ENCODE data around the gene CHIA.
"Not testable (repeated sequence)": the region's sequence is repeated elsewhere in the genome, so short reads cannot be mapped to it uniquely, and the experiment has no call there.

CHIA gene

DNA sequence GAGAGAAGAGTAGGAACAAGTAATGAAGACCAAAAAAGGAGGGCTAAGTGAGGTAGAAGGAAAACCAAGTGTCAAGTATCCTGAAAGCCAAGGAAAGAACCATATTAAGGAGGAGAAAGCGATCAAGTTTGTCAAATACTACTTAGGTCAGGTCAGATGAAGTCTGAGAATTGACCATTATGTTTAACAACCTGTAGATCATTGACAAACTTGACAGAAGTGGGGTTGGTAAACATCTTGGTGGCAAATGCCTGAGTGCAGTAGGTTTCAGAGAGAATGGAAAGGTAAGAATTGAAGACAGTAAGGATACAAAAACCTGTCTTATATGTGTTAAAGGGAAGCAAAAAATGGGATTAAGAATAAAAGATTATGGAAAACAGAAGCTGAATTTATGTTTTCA lies 3.7 kb upstream of the CHIA start:
- DNase-seq, result no peak

DNA sequence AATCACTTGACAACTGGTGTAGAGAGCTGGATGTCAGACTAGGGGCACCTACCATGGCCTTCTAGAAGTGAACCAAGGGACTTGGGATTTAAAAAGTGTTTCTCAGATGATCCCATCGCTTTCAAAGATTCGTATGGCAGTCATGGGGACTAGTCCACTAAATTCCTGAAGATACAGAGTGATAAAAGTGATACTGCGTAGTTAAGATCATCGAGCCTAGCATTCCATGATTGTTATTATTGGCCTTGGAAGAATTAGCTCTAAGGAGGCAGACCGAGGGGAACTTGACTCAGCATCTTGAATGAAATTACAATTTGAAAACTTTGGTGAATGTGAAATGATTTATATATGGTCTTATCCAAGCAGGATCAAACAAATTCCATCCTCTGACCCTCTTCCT lies 1.3 kb upstream of the CHIA start:
- no peak for DNase-seq

DNA sequence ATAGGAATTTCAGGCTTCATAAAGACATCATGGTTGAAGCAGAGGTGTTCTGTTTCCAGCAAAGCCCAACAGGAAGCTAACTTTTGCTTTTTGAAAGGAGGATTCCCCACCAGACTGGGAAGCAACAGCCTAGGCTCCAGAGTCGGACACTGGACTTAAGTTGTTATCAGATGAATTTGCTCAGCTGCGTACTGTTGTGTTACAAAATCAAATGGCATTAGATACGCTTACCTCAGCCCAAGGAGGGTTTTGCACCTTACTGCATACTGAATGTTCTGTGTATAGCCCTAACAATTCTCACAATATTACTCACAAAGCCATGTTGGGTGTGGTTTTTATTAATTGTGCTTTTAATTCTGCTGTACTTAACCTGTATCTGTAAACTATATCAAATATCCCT lies 547 bp upstream of the CHIA start:
- DNase-seq, result no peak

DNA sequence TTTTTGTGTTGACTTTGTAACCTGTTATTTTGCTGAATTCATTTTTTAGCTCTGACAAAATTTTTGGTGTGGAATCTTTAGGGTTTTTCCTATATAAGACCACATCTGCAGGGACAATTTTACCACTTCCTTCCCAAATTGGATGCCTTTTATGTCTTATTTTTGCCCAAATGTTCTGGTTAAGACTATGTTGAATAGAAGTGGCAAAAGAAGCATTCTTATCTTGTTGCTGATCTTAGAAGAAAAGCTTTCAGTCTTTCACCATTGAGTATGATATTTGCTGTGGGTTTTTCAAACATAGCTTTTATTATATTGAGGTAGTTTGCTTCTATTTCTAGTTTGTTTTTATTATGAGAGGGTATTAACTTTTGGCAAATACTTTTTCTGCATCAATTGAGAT lies 3.7 kb downstream of the CHIA start:
- no peak for DNase-seq

DNA sequence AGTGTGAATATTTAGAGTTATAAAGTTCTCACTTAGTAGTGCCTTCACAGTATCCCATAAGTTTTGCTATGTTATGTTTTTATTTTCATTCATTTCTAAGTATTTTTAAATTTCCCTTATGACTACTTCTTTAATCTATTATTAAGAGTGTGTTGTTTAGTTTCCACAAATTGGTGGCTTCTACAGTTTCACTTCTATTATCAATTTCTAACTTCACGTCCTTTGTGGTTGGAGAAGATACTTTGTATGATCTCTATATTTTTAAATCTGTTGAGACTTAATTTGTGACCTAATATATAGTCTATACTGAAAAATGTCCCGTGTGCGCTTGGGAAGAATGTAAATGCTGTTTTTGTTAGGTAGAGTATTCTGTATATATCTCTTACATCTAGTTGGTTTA lies 11.7 kb downstream of the CHIA start:
- DNase-seq, result no peak

DNA sequence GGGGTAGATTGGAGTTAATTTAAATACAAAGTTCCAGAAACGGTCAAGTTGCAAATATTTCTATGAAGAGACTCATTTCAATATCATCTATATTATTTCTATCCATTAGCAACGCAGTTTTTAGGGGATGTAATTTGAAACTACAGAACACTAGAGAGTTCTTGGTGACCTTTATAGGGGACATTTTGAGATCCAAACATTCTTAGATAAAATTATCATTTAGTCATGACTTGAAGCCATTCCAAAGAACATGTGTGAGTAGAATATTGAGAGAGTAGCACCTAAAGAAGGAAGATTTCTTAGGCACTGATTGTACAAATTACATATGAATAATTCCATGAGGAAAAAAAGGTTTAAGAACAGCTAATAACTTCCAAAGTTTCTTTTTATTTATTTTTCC lies 19.0 kb downstream of the CHIA start:
- DNase-seq, result no peak

DNA sequence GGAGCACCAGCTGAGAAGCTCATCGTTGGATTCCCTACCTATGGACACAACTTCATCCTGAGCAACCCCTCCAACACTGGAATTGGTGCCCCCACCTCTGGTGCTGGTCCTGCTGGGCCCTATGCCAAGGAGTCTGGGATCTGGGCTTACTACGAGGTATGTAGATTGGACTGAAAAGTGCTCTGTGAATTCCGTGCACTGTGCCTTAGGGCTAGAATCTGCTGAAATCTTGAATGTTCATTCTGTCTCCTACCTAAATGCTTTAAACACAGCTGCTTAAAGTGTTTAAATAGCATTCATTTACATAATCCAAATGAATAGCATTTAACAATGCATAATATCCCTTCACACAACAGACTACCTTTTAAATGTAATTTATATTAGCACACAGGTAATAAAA lies 27.9 kb downstream of the CHIA start:
- no peak for DNase-seq

DNA sequence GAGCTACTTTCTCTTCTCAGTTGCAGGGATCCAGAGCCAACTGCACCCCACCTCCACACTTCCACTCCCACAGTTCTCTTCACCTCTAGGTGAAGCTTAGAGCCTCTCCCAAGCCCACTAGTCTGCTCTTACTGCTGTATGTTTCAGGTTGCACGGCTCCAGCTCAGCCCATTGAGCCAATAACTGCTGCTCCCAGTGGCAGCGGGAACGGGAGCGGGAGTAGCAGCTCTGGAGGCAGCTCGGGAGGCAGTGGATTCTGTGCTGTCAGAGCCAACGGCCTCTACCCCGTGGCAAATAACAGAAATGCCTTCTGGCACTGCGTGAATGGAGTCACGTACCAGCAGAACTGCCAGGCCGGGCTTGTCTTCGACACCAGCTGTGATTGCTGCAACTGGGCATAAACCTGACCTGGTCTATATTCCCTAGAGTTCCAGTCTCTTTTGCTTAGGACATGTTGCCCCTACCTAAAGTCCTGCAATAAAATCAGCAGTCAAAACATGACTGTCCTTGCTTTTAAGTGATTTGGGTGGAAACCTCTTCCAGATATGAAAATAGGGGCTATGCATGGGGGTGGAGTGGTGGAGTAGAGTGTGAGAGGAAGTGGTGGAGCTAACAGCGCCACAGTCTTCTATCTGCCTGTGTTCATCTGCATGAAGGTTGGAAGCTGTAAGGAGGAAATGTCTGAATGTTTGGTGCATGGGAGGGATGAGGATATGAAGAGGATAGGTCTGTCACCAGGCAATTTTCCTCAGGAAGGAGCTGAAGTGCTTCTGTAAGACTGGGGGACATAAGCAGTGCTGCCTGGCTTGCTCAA lies 29.6 kb downstream of the CHIA start:
- no peak for DNase-seq

DNA sequence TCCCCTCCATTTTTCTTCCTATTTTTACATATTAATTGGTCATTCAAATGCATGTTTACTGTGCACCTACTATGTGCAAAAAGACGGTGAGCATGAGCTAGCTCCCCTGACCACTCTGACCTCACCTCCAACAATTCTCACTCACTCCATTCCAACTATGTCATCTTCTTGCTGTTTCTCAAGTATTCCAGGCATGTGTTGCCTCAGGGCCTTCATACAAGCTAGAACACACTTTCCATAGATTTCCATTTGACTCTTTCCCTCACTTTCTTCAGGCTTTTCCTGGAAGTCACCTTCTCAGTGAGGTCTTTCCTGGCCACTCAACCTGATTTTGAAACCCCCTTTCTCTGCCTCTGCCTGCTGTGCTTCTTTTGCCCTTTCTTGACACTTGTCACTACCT lies 32.6 kb downstream of the CHIA start:
- no peak for DNase-seq

DNA sequence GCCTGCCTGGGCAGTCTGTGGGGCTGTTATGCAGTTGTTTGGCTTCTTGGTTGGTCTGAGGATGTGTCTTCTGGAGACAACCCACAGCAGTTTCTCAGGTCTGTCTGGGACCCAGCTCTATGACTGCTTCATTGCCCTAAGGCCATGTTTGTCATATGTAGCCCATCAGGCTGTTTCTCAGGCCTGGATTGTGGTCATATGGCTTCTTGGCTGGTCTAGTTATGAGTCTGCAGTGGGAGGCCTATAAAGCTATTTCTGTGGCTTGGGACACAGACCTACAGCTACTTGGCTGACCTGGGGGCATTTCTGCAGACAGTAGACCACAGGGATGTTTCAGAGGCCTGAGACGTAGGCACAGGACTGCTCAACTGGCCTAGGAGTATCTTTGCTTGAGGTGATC lies 41.5 kb downstream of the CHIA start:
- no peak for DNase-seq

DNA sequence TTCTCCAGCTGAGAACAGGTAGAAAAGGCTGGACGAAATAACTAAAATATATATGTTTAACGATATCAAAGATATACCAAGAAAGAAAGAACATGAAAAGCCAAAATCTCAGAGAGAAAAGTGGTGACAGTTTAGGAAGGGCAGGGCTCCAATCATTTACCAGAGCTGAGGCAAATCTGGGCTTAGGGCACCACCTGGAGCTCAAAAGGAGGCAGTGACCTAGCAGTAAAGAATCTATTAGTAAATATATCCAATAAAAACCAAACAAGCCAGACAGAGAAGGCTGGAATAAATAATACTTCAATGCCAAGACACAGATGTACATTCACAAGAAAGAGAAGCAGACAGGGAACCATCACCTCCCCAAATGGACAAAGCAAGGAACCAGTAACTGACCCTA lies 43.5 kb downstream of the CHIA start:
- DNase-seq, result no peak

DNA sequence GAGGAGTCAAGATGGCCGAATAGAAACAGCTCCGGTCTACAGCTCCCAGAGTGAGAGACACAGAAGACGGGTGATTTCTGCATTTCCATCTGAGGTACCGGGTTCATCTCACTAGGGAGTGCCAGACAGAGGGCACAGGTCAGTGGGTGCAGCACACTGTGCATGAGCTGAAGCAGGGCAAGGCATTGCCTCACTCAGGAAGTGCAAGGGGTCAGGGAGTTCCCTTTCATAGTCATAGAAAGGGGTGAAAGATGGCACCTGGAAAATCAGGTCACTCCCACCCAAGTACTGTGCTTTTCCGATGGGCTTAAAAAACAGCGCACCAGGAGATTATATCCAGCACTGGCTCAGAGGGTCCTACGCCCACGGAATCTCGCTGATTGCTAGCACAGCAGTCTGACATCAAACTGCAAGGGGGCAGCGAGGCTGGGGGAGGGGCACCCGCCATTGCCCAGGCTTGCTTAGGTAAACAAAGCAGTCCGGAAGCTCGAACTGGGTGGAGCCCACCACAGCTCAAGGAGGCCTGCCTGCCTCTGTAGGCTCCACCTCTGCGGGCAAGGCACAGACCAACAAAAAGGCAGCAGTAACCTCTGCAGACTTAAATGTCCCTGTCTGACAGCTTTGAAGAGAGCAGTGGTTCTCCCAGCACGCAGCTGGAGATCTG lies 44.7 kb downstream of the CHIA start:
- not testable (repeated sequence) for DNase-seq

DNA sequence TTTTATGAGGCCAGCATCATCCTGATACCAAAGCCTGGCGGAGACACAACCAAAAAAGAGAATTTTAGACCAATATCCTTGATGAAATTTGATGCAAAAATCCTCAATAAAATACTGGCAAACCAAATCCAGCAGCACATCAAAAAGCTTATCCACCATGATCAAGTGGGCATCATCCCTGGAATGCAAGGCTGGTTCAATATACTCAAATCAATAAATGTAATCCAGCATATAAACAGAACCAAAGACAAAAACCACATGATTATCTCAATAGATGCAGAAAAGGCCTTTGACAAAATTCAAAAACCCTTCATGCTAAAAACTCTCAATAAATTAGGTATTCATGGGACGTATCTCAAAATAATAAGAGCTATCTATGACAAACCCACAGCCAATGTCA lies 48.2 kb downstream of the CHIA start:
- DNase-seq, result not testable (repeated sequence)

DNA sequence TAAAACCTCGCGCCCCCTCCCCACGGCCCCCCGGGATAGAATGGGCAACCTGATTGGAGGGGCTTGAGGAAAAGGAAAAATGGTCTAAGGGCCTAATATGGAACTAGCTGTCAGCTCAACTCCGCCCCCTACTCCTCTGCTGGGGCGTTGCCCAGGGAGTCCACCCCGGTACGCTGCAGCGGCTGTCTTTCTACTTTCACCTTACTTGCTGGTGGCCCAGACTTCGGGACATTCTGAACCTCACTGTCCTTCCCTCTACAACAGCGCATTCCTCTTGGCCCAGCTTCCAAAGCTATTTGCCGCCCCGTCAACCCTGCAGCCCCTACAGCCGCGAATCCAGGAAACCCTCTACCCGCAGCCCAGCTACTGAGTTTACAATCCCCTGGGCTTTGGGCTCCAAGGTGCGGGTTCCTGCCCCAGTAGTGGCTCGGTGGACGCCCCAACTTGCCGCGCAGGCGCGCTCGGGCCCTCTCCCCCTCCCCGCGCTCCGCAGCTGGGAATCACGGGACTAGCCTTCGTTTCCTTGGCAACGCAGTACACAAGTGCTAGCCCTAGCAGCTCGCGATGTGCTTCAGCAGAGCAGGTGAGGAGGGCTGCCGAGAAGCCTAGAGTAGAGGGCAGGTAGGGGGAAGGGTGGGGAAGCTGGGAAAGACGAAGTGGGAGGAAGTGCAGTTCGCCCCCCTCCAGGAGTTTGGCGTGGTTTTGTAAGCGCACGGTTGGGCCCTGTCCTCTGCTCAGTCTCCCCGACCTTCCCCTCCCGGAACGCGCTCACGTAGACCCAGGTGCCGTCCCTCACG lies 55.6 kb downstream of the CHIA start:
- DNase-seq, result peak; percentile 88

DNA sequence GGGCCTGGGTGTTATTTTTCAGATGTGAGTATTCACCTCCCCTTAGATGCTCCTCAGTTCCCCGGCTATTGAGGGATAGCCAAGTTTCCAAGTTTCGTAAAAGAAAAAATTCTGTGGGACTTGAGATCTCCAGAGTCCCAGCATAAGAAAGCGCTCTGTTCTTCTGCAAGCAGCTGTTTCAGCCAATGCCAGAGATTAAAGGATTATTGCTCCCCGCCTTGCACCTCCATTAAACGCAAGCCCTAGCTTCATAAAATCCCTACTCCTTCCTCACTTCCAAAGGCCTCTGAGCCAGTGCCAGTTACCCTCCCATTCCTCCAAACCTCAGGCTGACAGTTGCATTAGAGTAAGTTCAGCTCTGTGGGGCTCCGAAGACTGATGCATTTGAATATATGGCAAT lies 56.4 kb downstream of the CHIA start:
- DNase-seq, result peak; percentile 25

DNA sequence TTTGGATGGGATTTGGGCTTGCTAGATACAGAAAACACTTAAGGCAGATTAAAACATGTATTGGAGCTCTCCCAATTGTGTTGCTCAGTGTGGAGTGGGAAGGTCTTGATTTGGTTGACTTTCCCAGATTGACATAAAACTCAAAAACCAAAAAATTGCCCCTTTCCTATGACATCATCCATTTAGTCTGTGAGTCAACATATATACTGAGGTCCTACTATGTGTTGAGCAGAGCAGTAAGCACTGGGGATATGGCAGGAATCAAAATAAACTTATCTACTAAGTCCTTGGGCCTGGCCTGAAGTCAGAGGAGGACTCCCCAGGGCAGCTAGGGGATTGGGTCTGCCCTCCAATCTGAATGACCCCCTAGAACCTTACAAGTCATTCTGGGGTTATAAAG lies 61.0 kb downstream of the CHIA start:
- DNase-seq, result no peak

DNA sequence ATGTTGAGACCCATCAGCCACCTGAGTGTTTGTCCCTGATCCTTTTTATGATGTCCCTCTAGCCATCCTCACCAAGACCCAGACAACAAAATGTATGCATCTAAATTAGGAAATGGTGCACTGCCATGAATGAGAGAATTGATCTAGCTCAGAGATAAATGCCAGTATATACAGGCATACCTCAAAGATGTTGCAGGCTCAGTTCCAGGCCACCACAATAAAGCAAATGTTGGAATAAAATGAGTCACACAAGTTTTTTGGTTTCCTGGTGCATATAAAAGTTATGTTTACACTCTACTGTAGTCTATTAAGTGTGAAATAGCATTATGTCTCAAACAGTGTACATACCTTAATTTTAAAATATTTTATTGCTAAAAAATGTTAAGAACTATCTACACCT lies 63.9 kb downstream of the CHIA start:
- DNase-seq, result no peak

DNA sequence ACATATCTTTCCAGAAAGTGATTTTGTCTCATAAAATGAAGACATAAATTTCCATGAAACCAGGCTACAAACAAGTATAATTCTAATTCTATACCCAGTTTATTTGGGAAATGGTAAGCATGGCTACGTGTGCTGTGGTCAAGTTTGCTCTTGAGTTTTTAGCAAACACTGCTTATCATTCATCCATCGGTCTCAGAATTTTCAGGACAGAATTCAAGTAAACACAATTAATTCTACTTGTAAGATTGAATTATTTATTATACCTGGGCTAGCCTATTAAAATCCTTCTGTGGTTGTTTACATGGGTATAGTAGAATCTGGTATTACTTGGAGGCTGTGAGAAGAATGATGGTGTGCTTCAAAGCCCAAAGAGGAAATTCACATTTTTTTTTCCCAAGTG lies 68.3 kb downstream of the CHIA start:
- no peak for DNase-seq

DNA sequence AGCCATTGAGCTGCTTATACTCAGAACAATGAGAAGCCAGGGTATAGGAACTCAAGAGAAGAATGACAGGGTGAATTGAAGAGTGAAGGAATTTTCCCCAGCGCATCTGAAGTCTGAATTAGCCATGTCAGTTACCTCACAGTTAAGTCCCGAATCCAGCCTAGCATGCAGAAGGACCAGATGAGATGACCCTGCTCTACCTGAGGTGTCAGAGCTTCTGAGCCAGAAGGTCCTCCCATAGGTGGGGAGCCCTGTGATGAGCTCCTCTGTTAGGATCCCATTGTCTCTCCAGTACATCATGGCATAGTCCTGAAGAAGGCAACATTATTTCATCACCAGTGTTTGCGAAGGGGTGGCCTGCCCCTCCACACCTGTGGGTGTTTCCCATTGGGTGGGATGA lies 68.7 kb downstream of the CHIA start:
- no peak for DNase-seq

DNA sequence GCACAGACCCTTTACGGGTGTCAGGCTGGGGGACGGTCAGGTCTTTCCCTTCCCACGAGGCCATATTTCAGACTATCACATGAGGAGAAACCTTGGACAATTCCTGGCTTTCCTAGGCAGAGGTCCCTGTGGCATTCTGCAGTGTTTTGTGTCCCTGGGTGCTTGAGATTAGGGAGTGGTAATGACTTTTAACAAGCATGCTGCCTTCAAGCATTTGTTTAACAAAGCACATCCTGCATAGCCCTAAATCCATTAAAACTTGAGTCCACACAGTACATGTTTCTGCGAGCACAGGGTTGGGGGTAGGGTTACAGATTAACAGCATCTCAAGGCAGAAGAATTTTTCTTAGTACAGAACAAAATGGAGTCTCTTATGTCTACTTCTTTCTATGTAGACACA lies 69.6 kb downstream of the CHIA start:
- DNase-seq, result not testable (repeated sequence)

DNA sequence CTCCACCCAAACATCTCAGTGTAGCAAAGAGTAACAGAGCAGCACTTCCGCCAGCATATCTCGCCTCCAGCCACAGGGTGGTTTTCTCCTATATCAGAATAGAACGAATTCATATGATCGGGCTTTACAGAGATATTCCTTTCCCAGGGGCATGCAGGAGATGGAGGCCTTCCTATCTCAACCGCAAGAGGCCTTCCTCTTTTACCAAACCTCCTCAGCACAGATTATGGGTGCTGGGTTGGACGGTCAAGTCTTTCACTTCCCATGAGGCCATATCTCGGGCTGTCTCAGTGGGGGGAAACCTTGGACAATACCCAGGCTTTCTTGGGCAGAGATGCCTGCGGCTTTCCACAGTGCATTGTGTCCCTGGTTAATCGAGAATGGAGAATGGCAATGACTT lies 71.1 kb downstream of the CHIA start:
- DNase-seq, result no peak

DNA sequence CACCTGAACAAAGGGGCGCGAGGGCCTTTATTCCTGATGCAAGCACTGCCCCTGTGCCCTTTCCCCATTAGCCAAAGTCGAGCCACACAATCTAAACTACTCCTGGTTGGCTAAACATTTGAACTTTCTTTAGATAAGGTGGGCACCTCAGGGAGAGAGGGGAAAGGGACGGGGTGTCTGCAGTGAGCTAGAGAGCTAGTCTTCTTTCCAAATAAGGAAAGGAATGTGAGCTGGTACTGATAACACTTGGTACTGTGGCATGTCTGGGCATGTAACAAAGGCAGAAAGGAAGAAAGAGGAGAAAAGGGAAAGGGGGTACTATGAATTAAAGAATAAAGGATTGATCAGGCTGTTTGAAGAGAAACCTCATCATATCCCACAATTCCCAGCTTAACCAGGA lies 74.0 kb downstream of the CHIA start:
- DNase-seq, result no peak

DNA sequence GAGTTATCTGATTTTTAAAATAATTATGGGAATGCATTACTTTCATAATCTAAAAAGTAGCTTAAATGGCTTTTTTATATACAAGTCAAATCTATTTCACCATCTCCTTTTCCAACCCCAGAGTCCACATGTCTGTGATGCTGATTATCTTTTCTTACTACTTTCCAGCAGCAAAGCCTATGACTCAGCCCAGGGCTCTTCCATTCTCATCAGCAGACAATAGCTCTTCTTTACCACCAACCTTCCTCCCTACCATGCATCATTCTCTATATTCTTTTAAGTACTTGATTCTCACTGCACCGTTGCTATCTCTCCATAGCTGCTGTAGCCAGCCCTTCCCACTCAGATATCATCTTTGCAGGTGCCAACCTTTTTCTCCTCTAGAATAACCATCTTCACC lies 75.6 kb downstream of the CHIA start:
- no peak for DNase-seq

DNA sequence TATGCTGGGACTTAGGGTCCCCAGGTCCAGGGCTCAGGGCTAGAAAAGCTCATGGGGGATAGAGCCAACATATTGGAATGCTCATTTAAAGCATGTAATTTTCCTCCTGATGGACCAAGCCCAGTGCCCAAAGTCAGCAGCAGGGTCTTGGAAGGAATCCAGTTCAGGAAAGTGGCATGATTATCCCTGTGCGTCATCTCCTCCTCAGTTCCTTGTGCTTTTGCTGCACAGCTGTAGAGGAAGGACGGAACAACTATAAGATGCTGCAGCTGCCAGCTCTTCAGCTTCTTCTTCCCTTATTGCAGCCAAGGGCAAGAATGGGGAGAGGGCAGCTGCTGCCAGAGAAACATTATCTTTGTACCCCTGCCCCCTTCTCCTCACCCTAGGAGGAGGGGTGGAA lies 78.5 kb downstream of the CHIA start:
- DNase-seq, result peak; percentile 31
